ENCODE results near the gene SMLR1. TPM values are rescaled to one million over a fixed set of nuclear protein-coding genes. Genes with fewer than 3 reads are reported as not detected.

Gene SMLR1
- total and polyA plus RNA-seq, 8 donors = 0.73 TPM; not detected in 7

- TF ChIP-seq POLR2AphosphoS5 (IDR thresholded peaks at IDR 0.05) (no peak), CTCF (IDR thresholded peaks at IDR 0.05) (no peak), POLR2A (IDR thresholded peaks at IDR 0.05) (no peak), EP300 (IDR thresholded peaks at IDR 0.05) (no peak)
- no peak overlapping the region for H3K27ac ChIP-seq
- WGBS, 5 donors = 32 to 48% (median 41%) methylated on average over 9 of the region's 9 CpGs
- no peaks in the 10 kb centered on the region for H3K27me3 ChIP-seq
- intact Hi-C loops (cut with DNase I; ENCODE audit: low total_unique reads) = no loop called here
- no peaks in the 10 kb centered on the region for H3K36me3 ChIP-seq
- no peak overlapping the region for H3K4me3 ChIP-seq
- peaks cover 0 to 10% (median 0%) of the 10 kb centered on the region in 4 donors for H3K4me1 ChIP-seq
- DNase-seq = peak in 1 of 2 donors; percentile 16
- H3K9me3 ChIP-seq = no peaks in the 10 kb centered on the region
These were observed 16.7 kb upstream of the SMLR1 start for GRCh38 chr6:130810307-130811030.

GRCh38 chr6:130811932-130812331 lies 15.3 kb upstream of the SMLR1 start:
- no peaks in the 10 kb centered on the region for H3K9me3 ChIP-seq
- intact Hi-C loops (cut with DNase I; ENCODE audit: low total_unique reads) = no loop called here
- DNase-seq = no peak
- 69 to 83% (median 74%) methylated on average over 5 of the region's 5 CpGs for WGBS, 5 donors
- H3K27me3 ChIP-seq = no peaks in the 10 kb centered on the region
- TF ChIP-seq POLR2AphosphoS5 (IDR thresholded peaks at IDR 0.05) = no peak
- TF ChIP-seq CTCF (IDR thresholded peaks at IDR 0.05) = no peak
- no peak for TF ChIP-seq POLR2A (IDR thresholded peaks at IDR 0.05)
- TF ChIP-seq EP300 (IDR thresholded peaks at IDR 0.05) = no peak
- H3K27ac ChIP-seq = no peak overlapping the region
- peaks cover 0 to 10% (median 0%) of the 10 kb centered on the region in 4 donors for H3K4me1 ChIP-seq
- no peak overlapping the region for H3K4me3 ChIP-seq
- H3K36me3 ChIP-seq = no peaks in the 10 kb centered on the region

GRCh38 chr6:130814506-130814905 lies 12.7 kb upstream of the SMLR1 start:
- DNase-seq = no peak
- no peak overlapping the region for H3K4me3 ChIP-seq
- intact Hi-C loops (cut with DNase I; ENCODE audit: low total_unique reads) = no loop called here
- WGBS, 5 donors = 88 to 98% (median 94%) methylated on average over 3 of the region's 3 CpGs
- H3K27me3 ChIP-seq = no peaks in the 10 kb centered on the region
- peaks cover 0 to 5% (median 0%) of the 10 kb centered on the region in 4 donors for H3K9me3 ChIP-seq
- no peak overlapping the region for H3K27ac ChIP-seq
- no peak for TF ChIP-seq EP300 (IDR thresholded peaks at IDR 0.05)
- TF ChIP-seq CTCF (IDR thresholded peaks at IDR 0.05) = no peak
- no peak for TF ChIP-seq POLR2AphosphoS5 (IDR thresholded peaks at IDR 0.05)
- no peak for TF ChIP-seq POLR2A (IDR thresholded peaks at IDR 0.05)
- H3K36me3 ChIP-seq = no peaks in the 10 kb centered on the region
- H3K4me1 ChIP-seq = peaks cover 0 to 10% (median 0%) of the 10 kb centered on the region in 4 donors

- Histone ChIP-seq H3K36me3 (no peaks in the 10 kb centered on the region), H3K4me1 (peaks cover 0 to 5% (median 0%) of the 10 kb centered on the region in 4 donors), H3K4me3 (no peak overlapping the region), H3K9me3 (peaks cover 0 to 5% (median 0%) of the 10 kb centered on the region in 4 donors), H3K27ac (no peak overlapping the region), H3K27me3 (no peaks in the 10 kb centered on the region)
- intact Hi-C loops (cut with DNase I; ENCODE audit: low total_unique reads) = no loop called here
- TF ChIP-seq POLR2A (IDR thresholded peaks at IDR 0.05) (no peak), CTCF (IDR thresholded peaks at IDR 0.05) (no peak), EP300 (IDR thresholded peaks at IDR 0.05) (no peak), POLR2AphosphoS5 (IDR thresholded peaks at IDR 0.05) (no peak)
- WGBS, 5 donors = 50 to 74% (median 63%) methylated on average over 5 of the region's 5 CpGs
- no peak for DNase-seq
These were observed 11.8 kb upstream of the SMLR1 start for GRCh38 chr6:130815200-130816071.
